HG03196 (cell line): ENCODE measurements around the gene ATG16L1.
"Not testable (repeated sequence)": the region's sequence is repeated elsewhere in the genome, so short reads cannot be mapped to it uniquely, and the experiment has no call there.

Experiments used
- ATAC-seq: cut with Tn5 transposase; IDR thresholded peaks from one replicate; pipeline ENCODE4 v1.9.1; 2021; ENCODE audit not compliant: unreplicated experiment

Gene ATG16L1

DNA sequence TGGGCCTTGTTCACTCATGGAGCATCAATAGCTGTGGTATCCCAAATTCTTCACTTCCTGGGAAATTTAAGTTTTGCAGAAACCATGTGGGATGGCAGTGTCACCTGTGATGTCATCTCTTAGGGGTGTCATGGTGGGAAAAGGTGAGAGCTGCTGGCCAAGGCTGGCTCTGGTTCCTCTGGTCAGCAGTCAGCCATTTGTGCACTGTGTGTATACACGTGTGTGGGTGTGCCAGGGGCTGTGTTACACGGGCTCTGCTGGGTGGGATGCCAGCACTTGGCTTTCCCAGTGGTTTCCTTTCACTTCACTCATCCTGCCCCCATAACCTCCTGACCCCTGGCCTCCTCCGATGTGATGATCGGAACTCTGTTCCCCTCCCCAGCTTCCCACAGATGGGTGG is 77.4 kb downstream of the ATG16L1 start:
- ATAC-seq, result no peak

DNA sequence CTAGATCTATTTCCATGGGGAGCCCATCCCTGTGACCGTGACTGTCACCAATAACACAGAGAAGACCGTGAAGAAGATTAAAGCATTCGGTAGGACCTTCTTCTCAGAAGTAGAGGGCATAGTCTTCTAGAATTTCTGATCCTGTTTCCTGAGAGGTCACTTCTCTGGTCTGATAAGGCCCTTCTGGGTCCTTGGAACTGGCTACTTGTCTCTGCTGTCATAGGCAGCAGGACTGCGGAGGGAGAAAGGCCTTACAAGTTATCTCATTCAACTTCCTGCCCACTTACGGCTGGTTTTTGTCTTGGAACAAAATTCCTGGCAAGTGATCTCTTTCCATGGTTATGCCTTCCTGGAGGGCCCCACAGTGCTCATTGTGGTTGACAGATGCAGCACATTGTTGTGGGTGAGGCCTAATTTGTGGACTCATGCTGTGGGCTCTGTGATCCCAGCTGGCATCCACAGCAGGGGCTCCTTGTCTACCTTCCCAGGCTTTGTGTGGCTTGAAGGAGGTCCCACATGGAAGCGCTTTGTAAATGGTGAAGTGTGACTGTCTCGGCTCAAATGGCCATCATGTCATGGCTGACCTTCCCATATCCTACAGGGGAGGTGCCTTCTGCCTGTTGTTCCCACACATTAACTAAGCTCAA is 78.1 kb downstream of the ATG16L1 start:
- ATAC-seq, result no peak

DNA sequence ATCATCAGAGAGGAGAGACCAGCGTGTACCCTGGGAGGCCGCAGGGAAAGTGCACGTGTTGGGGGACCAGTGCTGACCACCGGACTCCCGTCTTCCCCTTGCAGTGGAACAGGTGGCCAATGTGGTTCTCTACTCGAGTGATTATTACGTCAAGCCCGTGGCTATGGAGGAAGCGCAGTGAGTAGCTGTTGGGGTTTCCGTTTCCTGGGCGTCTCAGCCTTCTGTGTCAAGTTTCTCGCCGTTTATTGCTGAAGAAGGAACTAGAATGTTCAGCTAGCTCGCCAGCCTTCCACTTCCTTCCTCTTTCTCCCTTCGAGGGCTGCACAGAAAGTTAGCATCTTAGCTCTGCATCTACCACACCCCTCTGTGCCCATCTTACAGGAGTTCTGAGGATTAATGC is 80.1 kb downstream of the ATG16L1 start:
- peak; percentile 88 for ATAC-seq

DNA sequence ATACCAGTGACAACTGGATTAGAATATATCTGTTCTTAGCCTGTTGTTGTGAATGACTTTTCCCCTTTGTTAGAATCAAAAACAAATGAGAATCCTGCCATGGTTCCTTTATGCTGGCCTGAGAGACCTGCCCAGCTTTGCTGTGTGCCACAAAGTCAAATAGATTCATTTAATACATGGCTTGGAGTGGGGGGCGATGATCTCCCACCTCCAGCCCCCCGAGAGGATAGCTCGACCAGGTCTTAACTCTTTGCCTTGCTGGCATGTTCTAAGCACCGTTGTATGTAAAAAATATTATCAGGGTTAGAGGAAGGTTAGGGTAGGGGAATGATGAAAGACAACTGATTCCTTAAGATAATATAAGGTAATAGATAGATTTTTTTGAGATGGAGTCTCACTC is 80.7 kb downstream of the ATG16L1 start:
- no peak for ATAC-seq

DNA sequence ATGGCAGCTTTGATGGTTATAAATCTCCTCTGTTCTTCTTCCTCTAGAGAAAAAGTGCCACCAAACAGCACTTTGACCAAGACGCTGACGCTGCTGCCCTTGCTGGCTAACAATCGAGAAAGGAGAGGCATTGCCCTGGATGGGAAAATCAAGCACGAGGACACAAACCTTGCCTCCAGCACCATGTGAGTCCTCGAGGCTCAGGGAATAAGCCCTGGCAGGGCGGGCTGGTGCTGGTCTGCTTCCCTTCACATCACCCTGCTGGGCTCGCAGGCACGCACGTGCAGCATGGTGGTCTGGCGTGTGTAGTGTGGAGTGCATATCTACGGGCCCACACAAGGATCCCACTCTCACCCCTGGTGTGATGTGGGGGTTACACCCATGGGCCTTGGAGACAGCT is 83.4 kb downstream of the ATG16L1 start:
- ATAC-seq, result no peak

DNA sequence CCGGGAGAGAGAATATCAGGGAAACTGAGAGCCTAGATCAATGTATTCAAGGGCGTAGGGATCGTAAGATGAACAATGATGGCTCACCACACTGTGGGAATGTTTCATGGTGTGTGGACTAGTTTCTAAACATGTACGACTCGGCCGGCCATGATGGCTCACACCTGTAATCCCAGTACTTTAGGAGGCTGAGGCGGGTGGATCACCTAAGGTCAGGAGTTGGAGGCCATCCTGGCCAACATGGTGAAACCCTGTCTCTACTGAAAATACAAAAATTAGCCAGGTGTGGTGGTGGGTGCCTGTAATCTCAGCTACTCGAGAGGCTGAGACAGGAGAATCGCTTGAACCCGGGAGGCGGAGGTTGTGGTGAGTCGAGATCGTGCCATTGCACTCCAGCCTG is 84.6 kb downstream of the ATG16L1 start:
- not testable (repeated sequence) for ATAC-seq

DNA sequence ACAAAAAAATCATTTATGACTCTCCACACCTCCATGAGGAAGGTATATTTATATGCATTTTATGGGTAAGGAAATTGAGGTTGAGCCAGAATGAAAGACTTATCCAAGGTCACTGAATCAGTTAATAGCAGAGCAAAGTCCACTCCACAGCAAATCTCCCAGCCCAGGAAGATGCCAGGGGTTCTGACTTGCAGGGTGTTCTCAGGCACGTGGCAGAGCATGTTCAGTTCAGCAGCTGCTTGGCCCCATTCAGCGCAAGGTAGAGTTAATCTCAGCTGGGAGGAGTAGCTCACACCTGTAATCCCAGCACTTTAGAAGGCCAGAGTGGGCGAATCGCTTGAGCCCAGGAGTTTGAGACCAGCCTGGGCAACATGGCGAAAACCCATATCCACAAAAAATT is 85.1 kb downstream of the ATG16L1 start:
- no peak for ATAC-seq

DNA sequence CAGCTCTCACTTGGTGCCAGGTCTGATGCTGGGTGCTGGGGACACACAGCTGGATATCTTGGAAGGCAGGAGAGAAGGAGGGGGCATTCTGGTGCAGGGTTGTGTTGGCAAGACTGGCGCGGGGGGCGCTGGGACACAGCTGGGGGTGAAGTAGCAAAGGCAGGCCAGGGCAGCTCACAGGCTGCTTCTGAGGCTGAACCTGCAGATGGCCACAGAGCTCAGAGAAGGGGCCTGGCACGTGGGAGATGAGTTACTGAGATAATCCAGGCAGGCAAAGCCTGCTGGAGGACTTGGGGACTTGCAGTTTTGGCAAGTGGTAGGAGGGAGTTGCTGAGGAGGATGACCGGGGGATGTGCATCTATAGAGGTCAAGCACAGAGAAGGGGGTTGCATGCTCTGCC is 86.6 kb downstream of the ATG16L1 start:
- no peak for ATAC-seq

DNA sequence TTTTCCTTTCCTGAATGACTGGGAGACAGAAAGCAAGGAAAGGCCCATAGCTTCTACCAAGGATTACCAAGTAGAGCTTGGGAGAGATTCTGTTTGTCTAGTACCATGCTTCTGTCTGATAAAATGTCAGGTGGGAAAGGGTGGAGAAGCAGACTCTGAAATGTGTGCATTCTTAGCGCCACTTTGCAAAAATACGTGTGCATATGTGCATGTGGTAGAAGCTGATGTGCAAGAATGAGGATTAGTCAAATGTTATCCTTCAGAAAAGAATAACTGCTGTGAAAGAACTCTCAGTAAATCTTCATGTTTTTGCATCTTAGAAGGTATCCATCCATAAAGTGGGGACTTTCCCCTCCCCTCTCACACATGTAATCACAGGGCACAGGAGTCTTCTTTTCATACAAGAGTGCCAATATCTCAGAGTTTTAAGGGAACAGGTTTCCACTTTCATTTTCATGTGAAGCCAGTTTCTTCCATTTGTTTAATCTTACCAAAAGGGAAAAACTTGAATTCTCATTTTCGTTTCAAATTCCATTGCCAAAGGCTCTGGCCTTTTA is 87.4 kb downstream of the ATG16L1 start:
- ATAC-seq, result no peak

DNA sequence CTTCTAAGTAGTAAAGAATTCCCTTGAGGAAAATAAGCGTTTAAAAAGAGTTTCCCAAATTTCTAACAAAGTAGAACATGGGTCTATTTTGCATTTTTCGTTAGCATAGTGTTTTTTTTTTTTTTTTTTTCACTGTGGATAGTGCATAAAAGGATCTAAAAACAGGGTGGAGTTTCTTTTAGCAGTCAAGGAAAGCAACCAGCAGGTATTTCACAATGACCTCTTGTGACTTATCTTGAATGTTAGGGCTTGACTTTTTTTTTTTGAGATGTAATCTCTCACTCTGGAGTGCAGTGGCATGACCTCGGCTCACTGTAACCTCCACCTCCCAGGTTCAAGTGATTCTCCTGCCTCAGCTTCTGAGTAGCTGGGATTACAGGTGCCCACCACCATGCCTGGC is 88.0 kb downstream of the ATG16L1 start:
- no peak for ATAC-seq

DNA sequence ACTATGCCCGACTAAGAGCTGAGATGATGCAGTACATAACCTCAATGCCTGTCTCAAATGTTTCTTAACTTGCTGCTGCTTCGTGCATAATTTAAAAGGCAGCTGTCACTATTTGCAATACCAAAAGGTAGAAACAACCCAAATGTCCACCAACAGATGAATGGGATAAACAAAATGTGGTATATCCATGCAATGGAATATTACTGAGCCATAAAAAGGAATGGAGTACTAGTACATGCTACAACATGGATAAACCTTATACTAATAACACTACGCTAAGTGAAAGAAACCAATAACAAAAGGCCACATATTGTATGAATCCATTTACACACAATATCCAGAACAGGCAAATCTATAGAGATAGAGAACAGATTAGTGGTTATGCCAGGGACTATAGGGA is 89.8 kb downstream of the ATG16L1 start:
- no peak for ATAC-seq

DNA sequence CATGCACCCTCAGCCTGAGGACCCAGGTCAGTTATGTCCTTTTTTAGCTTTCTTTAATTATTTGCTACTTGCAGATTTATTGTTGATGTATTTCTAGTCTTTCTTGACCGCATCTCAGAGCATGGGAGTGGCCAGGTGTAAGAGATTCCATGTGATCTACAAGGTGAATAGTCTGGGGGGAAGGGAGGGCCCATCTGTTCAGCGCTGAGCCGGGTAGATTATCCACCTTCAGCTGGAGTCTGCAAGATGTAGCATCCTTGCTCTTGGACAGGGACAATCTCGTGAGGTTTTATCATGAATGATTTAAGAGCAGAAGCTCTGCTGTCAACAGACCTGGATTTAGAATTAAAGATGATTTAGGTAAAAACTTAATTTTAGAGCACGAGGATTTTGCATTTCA is 90.8 kb downstream of the ATG16L1 start:
- no peak for ATAC-seq

DNA sequence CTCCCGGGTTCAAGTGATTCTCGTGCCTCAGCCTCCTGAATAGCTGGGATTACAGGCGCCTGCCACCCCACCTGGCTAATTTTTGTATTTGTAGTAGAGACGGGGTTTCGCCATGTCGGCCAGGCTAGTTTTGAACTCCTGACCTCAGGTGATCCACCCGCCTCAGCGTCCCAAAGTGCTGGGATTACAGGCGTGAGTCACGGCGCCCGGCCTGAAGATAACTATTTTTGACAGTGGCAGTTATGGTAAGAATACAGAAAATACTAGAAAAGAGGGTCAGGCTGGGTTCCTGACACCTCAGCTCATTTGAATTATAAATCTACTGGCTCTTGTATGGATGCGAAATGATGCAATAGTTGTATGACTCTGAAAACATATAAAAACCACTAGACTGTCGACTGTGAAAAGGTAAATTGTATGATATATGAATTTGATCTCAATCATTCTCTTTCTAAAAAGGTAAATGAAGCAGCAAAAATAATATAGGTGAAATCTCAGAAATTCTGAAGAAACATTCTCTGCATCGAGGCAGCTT is 91.8 kb downstream of the ATG16L1 start:
- ATAC-seq, result no peak
